Activated CD8-positive, alpha-beta T cell treated with anti-CD3 and anti-CD28 coated beads, Interleukin-2, amount 10 ng/mL, durations not matched to agents 7 days and 5 days (primary cell): ENCODE data around the gene CA12. TPM values are rescaled to one million over a fixed set of nuclear protein-coding genes. Genes with fewer than 3 reads are reported as not detected.
"Not testable (repeated sequence)": the region's sequence is repeated elsewhere in the genome, so short reads cannot be mapped to it uniquely, and the experiment has no call there.

ENCODE experiments used
- ATAC-seq: fragments of 150-1000 bp; cut with Tn5 transposase; one replicate; pipeline ENCODE4 v1.10.0; 2021; ENCODE audit warnings: moderate library complexity
- CTCF ChIA-PET: fragments of 350-600 bp; sonication (Branson Sonifier 250); formaldehyde crosslinking; loops from one replicate; lab custom pipeline; 2021; ENCODE audit warnings: antibody characterized with exemption; lab: Charles Lee
- POLR2A ChIA-PET: fragments of 350-600 bp; sonication (Branson Sonifier 250); formaldehyde crosslinking; loops from one replicate; lab custom pipeline; 2021; ENCODE audit warnings: antibody characterized with exemption; lab: Charles Lee
- DNase-seq: peaks from one replicate; pipeline ENCODE4 v3.0.0-alpha.2; 2020
- H3K27ac Mint-ChIP-seq: one replicate; pipeline ENCODE4 v1.8.0; 2021; ENCODE audit warnings: mild to moderate bottlenecking, mixed read lengths
- H3K27me3 Mint-ChIP-seq: one replicate; pipeline ENCODE4 v1.8.0; 2021; ENCODE audit warnings: low read depth, mixed read lengths
- H3K36me3 Mint-ChIP-seq: one replicate; pipeline ENCODE4 v1.8.0; 2021; ENCODE audit warnings: low read depth, mixed read lengths
- H3K4me1 Mint-ChIP-seq: one replicate; pipeline ENCODE4 v1.8.0; 2021; ENCODE audit warnings: low read depth, mixed read lengths
- H3K4me3 Mint-ChIP-seq: one replicate; pipeline ENCODE4 v1.8.0; 2021; ENCODE audit warnings: mild to moderate bottlenecking, mixed read lengths
- H3K9me3 Mint-ChIP-seq: one replicate; pipeline ENCODE4 v1.8.0; 2022; ENCODE audit warnings: mixed read lengths; ENCODE audit not compliant: insufficient read depth
- total RNA-seq, 2 experiments: library from RNA; stranded (reverse); gene quantifications; one replicate each; pipeline ENCODE4 v1.2.3, GENCODE V29; 2021

Gene CA12
- total RNA-seq, 2 experiments from 2014 or later = not detected

GRCh38 chr15:63350178-63350621, 31.4 kb downstream of the CA12 start:
- Mint-ChIP-seq H3K4me3 (no peak overlapping the region), H3K4me1 (no peaks in the 10 kb centered on the region), H3K27ac (no peak overlapping the region), H3K27me3 (peaks cover 6% of the 10 kb centered on the region), H3K9me3 (no peaks in the 10 kb centered on the region), H3K36me3 (no peaks in the 10 kb centered on the region)
- ATAC-seq (no peak), DNase-seq (no peak)
- CTCF ChIA-PET = no interaction called here
- POLR2A ChIA-PET = no interaction called here

- ATAC-seq = no peak
- H3K4me1 Mint-ChIP-seq = no peaks in the 10 kb centered on the region
- no peaks in the 10 kb centered on the region for H3K36me3 Mint-ChIP-seq
- POLR2A ChIA-PET = no interaction called here
- no peak overlapping the region for H3K4me3 Mint-ChIP-seq
- no peaks in the 10 kb centered on the region for H3K9me3 Mint-ChIP-seq
- H3K27me3 Mint-ChIP-seq = peaks cover 6% of the 10 kb centered on the region
- CTCF ChIA-PET = no interaction called here
- no peak for DNase-seq
- H3K27ac Mint-ChIP-seq = no peak overlapping the region
Observed at GRCh38 chr15:63349621-63350020, 32.0 kb downstream of the CA12 start.

- DNase-seq (no peak), ATAC-seq (no peak)
- H3K27me3 Mint-ChIP-seq = peaks cover 6% of the 10 kb centered on the region
- H3K9me3 Mint-ChIP-seq = no peaks in the 10 kb centered on the region
- no peaks in the 10 kb centered on the region for H3K36me3 Mint-ChIP-seq
- H3K4me3 Mint-ChIP-seq = no peak overlapping the region
- no peaks in the 10 kb centered on the region for H3K4me1 Mint-ChIP-seq
- H3K27ac Mint-ChIP-seq = no peak overlapping the region
- ChIA-PET CTCF (no interaction called here), POLR2A (no interaction called here)
Observed at GRCh38 chr15:63349156-63349555, 32.5 kb downstream of the CA12 start.

- Mint-ChIP-seq H3K4me1 (no peaks in the 10 kb centered on the region), H3K9me3 (no peaks in the 10 kb centered on the region), H3K36me3 (no peaks in the 10 kb centered on the region), H3K27me3 (peaks cover 6% of the 10 kb centered on the region), H3K27ac (no peak overlapping the region), H3K4me3 (no peak overlapping the region)
- ATAC-seq (no peak), DNase-seq (no peak)
- ChIA-PET POLR2A (no interaction called here), CTCF (no interaction called here)
Observed at GRCh38 chr15:63348392-63348791, 33.3 kb downstream of the CA12 start.

- no peaks in the 10 kb centered on the region for H3K9me3 Mint-ChIP-seq
Observed at GRCh38 chr15:63347074-63347857, 34.4 kb downstream of the CA12 start.

GRCh38 chr15:63345391-63345752, 36.3 kb downstream of the CA12 start:
- H3K27me3 Mint-ChIP-seq = peaks cover 4% of the 10 kb centered on the region
- no peak overlapping the region for H3K4me3 Mint-ChIP-seq
- no peaks in the 10 kb centered on the region for H3K9me3 Mint-ChIP-seq
- ChIA-PET CTCF (no interaction called here), POLR2A (no interaction called here)
- H3K36me3 Mint-ChIP-seq = no peaks in the 10 kb centered on the region
- H3K4me1 Mint-ChIP-seq = no peaks in the 10 kb centered on the region
- H3K27ac Mint-ChIP-seq = no peak overlapping the region
- ATAC-seq = no peak
- DNase-seq = no peak

More at GRCh38 chr15:63347074-63347857, 34.4 kb downstream of the CA12 start:
- POLR2A ChIA-PET = no interaction called here
- CTCF ChIA-PET = no interaction called here
- ATAC-seq (no peak), DNase-seq (no peak)
- Mint-ChIP-seq H3K4me3 (no peak overlapping the region), H3K36me3 (no peaks in the 10 kb centered on the region), H3K27me3 (peaks cover 6% of the 10 kb centered on the region), H3K27ac (no peak overlapping the region), H3K4me1 (no peaks in the 10 kb centered on the region)

GRCh38 chr15:63344731-63345390, 36.8 kb downstream of the CA12 start:
- Mint-ChIP-seq H3K4me1 (no peaks in the 10 kb centered on the region), H3K9me3 (no peaks in the 10 kb centered on the region), H3K27me3 (peaks cover 4% of the 10 kb centered on the region), H3K4me3 (no peak overlapping the region), H3K36me3 (no peaks in the 10 kb centered on the region), H3K27ac (no peak overlapping the region)
- no peak for ATAC-seq
- no peak for DNase-seq
- POLR2A ChIA-PET = no interaction called here
- CTCF ChIA-PET = no interaction called here

GRCh38 chr15:63342996-63343562, 38.6 kb downstream of the CA12 start:
- ATAC-seq = not testable (repeated sequence)

GRCh38 chr15:63341898-63342297, 39.7 kb downstream of the CA12 start:
- no peaks in the 10 kb centered on the region for H3K9me3 Mint-ChIP-seq
- no peak overlapping the region for H3K27ac Mint-ChIP-seq
- CTCF ChIA-PET = no interaction called here
- no peaks in the 10 kb centered on the region for H3K27me3 Mint-ChIP-seq
- H3K36me3 Mint-ChIP-seq = no peaks in the 10 kb centered on the region
- POLR2A ChIA-PET = no interaction called here
- no peaks in the 10 kb centered on the region for H3K4me1 Mint-ChIP-seq
- ATAC-seq (no peak), DNase-seq (no peak)
- no peak overlapping the region for H3K4me3 Mint-ChIP-seq

More at GRCh38 chr15:63342996-63343562, 38.6 kb downstream of the CA12 start:
- not testable (repeated sequence) for H3K4me1 Mint-ChIP-seq, H3K27me3 Mint-ChIP-seq, H3K36me3 Mint-ChIP-seq, H3K4me3 Mint-ChIP-seq, H3K9me3 Mint-ChIP-seq, DNase-seq, H3K27ac Mint-ChIP-seq
- CTCF ChIA-PET = interaction anchor here (0.7 kb wide), 1 partner anchor 54 kb away, joined by 3 read pairs; no protein-coding TSS in a partner anchor
- POLR2A ChIA-PET = interaction anchor here (0.6 kb wide), 1 partner anchor 319 kb away, joined by 3 read pairs; no protein-coding TSS in a partner anchor

GRCh38 chr15:63340878-63341277, 40.8 kb downstream of the CA12 start:
- no peaks in the 10 kb centered on the region for H3K27me3 Mint-ChIP-seq

GRCh38 chr15:63340353-63340752, 41.3 kb downstream of the CA12 start:
- ATAC-seq (no peak), DNase-seq (no peak)
- Mint-ChIP-seq H3K36me3 (no peaks in the 10 kb centered on the region), H3K4me3 (no peak overlapping the region), H3K27ac (no peak overlapping the region), H3K27me3 (no peaks in the 10 kb centered on the region), H3K9me3 (no peaks in the 10 kb centered on the region), H3K4me1 (no peaks in the 10 kb centered on the region)
- ChIA-PET POLR2A (no interaction called here), CTCF (no interaction called here)

More at GRCh38 chr15:63340878-63341277, 40.8 kb downstream of the CA12 start:
- DNase-seq = no peak
- ChIA-PET POLR2A (no interaction called here), CTCF (no interaction called here)
- ATAC-seq = no peak
- Mint-ChIP-seq H3K36me3 (no peaks in the 10 kb centered on the region), H3K4me1 (no peaks in the 10 kb centered on the region), H3K4me3 (no peak overlapping the region), H3K27ac (no peak overlapping the region), H3K9me3 (no peaks in the 10 kb centered on the region)

- Mint-ChIP-seq H3K36me3 (no peaks in the 10 kb centered on the region), H3K4me1 (no peaks in the 10 kb centered on the region), H3K27me3 (no peaks in the 10 kb centered on the region), H3K9me3 (no peaks in the 10 kb centered on the region), H3K27ac (no peak overlapping the region), H3K4me3 (no peak overlapping the region)
- DNase-seq (no peak), ATAC-seq (no peak)
- ChIA-PET CTCF (interaction anchor here (0.8 kb wide), 1 partner anchor 63 kb away, joined by 3 read pairs; no protein-coding TSS in a partner anchor), POLR2A (interaction anchor here (0.6 kb wide), 1 partner anchor 16 kb away, joined by 5 read pairs; no protein-coding TSS in a partner anchor)
Observed at GRCh38 chr15:63339836-63340235, 41.8 kb downstream of the CA12 start.
